ENCODE data around the gene WWC1.

Gene WWC1

DNA sequence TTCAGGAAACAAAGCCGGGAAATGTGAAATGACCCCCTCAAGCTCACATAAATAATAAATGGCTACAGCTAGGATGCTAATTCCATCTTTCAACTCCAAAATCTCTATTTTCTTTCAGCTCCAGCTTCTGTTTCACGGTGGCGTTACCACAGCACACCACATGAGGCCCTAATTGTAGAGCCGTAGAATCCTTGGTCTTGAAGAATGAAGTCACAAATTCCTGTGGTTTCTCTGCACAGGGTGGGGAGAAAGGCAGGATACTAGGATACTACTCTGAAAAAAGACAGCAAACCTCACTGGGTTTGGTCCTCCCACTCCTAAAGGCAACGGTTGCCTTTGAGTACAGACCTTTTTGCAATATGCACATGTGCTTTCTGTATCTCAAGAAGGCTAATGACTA is 180.9 kb downstream of the WWC1 start:
- TF ChIP-seq, protein P1, sequence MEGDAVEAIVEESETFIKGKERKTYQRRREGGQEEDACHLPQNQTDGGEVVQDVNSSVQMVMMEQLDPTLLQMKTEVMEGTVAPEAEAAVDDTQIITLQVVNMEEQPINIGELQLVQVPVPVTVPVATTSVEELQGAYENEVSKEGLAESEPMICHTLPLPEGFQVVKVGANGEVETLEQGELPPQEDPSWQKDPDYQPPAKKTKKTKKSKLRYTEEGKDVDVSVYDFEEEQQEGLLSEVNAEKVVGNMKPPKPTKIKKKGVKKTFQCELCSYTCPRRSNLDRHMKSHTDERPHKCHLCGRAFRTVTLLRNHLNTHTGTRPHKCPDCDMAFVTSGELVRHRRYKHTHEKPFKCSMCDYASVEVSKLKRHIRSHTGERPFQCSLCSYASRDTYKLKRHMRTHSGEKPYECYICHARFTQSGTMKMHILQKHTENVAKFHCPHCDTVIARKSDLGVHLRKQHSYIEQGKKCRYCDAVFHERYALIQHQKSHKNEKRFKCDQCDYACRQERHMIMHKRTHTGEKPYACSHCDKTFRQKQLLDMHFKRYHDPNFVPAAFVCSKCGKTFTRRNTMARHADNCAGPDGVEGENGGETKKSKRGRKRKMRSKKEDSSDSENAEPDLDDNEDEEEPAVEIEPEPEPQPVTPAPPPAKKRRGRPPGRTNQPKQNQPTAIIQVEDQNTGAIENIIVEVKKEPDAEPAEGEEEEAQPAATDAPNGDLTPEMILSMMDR (IDR thresholded peaks at IDR 0.05), result no peak
- Mint-ChIP-seq H3K4me3 (no peak overlapping the region), H3K27me3 (ENCODE audit: low read depth, poor library complexity) (peaks cover 2% of the 10 kb centered on the region), H3K27ac (no peak overlapping the region), H3K4me1 (peaks cover 13% of the 10 kb centered on the region), H3K36me3 (ENCODE audit: low read depth) (peaks cover 1% of the 10 kb centered on the region), H3K9me3 (no peaks in the 10 kb centered on the region)
- no peak for DNase-seq

DNA sequence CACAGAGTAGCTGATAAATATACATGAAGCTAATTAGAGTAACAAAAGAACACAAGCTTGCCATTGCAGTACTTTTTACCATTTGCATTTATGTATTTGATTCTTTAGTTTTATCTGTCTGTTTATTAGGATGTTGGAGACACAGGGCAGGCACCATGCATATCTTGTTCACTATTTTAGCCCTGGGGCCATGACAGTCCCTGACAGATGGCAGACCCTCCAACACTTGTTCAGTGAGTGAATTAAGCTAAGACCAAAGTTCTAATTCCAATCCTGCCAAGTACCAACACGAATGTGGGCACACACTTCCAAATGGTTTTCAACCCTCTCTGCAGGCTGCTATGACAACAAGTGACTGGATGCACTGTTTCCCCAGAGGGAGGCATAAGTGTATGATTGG is 182.9 kb downstream of the WWC1 start:
- H3K4me1 Mint-ChIP-seq, result peaks cover 15% of the 10 kb centered on the region
- peaks cover 3% of the 10 kb centered on the region for H3K9me3 Mint-ChIP-seq
- TF ChIP-seq, protein P1 (IDR thresholded peaks at IDR 0.05), result no peak
- H3K4me3 Mint-ChIP-seq, result no peak overlapping the region
- H3K27me3 Mint-ChIP-seq (ENCODE audit: low read depth, poor library complexity), result peaks cover 7% of the 10 kb centered on the region
- no peaks in the 10 kb centered on the region for H3K36me3 Mint-ChIP-seq (ENCODE audit: low read depth)
- no peak for DNase-seq
- no peak overlapping the region for H3K27ac Mint-ChIP-seq

DNA sequence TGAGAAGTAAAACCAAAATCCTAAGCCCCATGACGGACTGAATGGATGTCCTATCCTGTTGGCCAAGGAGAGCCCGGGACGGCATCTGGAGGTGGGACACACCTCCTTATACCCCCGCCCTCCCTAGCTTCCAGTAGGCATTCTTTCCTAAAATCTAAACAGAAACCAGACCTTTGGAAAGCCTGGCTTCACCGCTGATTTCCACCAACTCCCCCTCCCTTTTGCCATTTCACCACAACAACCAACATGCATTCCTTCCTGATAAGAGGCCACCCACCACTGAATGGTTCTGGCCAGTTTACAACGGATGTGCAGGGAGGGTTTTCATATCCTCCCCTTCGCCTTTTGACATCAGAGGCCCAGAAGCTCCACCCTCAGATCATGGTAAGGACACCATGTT is 185.6 kb downstream of the WWC1 start:
- H3K4me3 Mint-ChIP-seq, result no peak overlapping the region
- peak overlapping the region; percentile 5 for H3K27ac Mint-ChIP-seq
- no peak for DNase-seq
- TF ChIP-seq, protein P1 (IDR thresholded peaks at IDR 0.05), result no peak
- H3K36me3 Mint-ChIP-seq (ENCODE audit: low read depth), result no peaks in the 10 kb centered on the region
- peaks cover 15% of the 10 kb centered on the region for H3K4me1 Mint-ChIP-seq
- H3K27me3 Mint-ChIP-seq (ENCODE audit: low read depth, poor library complexity), result peaks cover 19% of the 10 kb centered on the region
- H3K9me3 Mint-ChIP-seq, result peaks cover 3% of the 10 kb centered on the region

DNA sequence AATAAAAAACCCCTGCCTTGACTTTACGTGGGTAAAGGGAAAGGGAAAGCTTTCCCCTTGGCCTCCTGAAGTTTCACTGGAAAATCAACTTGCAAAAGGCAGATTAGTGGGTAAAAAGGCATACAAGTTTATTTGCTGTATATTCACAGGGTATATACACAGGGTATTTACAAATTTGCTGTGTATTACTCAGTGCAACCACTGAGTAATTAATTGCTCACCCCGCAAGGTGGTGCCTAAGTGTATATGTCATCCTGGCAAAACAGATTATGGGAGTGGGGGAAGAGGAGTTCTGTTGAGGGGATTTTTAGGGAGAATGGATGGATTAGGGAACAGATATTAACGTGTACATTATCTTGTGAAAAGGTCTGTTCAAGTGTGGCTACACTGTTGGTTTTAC is 187.7 kb downstream of the WWC1 start:
- TF ChIP-seq, protein P1 (IDR thresholded peaks at IDR 0.05), result no peak
- Mint-ChIP-seq H3K4me1 (peaks cover 15% of the 10 kb centered on the region), H3K4me3 (no peak overlapping the region), H3K27me3 (ENCODE audit: low read depth, poor library complexity) (peaks cover 23% of the 10 kb centered on the region), H3K27ac (no peak overlapping the region), H3K9me3 (peaks cover 3% of the 10 kb centered on the region), H3K36me3 (ENCODE audit: low read depth) (no peaks in the 10 kb centered on the region)
- DNase-seq, result no peak

DNA sequence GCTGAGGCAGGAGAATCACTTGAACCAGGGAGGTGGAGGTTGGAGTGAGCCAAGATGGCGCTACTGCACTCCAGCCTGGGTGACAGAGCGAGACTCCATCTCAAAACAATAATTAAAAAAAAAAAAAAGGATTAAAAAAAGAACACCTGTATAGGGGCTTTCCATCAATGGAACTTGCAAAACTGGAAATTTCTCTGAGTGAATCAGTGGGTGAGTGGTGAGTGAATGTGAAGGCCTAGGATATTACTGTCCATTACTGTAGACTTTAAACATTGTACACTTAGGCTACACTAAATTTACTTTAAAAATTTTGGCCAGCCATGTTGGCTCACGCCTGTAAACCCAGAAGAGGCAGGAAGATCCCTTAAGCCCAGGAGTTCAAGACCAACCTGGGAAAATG is 189.2 kb downstream of the WWC1 start:
- Mint-ChIP-seq H3K4me1 (peaks cover 15% of the 10 kb centered on the region), H3K4me3 (no peak overlapping the region), H3K27ac (no peak overlapping the region), H3K27me3 (ENCODE audit: low read depth, poor library complexity) (peaks cover 27% of the 10 kb centered on the region), H3K36me3 (ENCODE audit: low read depth) (no peaks in the 10 kb centered on the region), H3K9me3 (peaks cover 3% of the 10 kb centered on the region)
- no peak for DNase-seq
- TF ChIP-seq, protein P1 (IDR thresholded peaks at IDR 0.05), result no peak

DNA sequence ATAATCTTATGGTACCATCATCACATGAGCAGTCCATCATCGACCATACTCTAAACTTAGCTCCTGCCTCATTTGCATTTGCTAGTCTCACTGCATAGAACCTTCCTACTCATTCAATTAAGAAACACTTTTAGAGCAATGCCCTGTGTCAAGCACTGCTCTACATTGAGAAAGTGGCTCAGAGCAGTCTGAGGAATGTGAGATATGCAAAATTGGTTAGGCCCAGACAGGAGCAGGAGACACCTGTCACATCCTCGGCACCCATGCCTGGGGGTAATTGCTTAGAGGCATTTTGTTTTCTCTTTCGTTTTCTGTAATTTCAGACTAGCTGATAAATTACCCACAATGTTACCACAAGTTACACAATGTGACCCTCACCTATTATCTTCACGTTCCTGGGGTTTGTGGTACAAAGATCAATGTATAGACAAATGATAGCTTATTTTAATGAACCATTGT is 189.9 kb downstream of the WWC1 start:
- Mint-ChIP-seq H3K27me3 (ENCODE audit: low read depth, poor library complexity) (peaks cover 27% of the 10 kb centered on the region), H3K4me3 (no peak overlapping the region), H3K9me3 (peaks cover 3% of the 10 kb centered on the region), H3K36me3 (ENCODE audit: low read depth) (no peaks in the 10 kb centered on the region), H3K4me1 (peaks cover 22% of the 10 kb centered on the region), H3K27ac (no peak overlapping the region)
- TF ChIP-seq, protein P1 (IDR thresholded peaks at IDR 0.05), result no peak
- DNase-seq, result no peak
